Stimulated activated CD4-positive, alpha-beta T cell treated with anti-CD3 and anti-CD28 coated beads, Interleukin-1b, Interleukin-23, amount 100 ng/mL, for 1 hour (primary cell): ENCODE results near the gene FXYD5.
"Not testable (repeated sequence)": the region's sequence is repeated elsewhere in the genome, so short reads cannot be mapped to it uniquely, and the experiment has no call there.

ENCODE experiments used
- DNase-seq, 2 donors: peaks; one replicate each; pipeline ENCODE4 v3.0.0-alpha.2; 2020; ENCODE audit warnings: low read depth in 2 of 2

Gene FXYD5

GRCh38 chr19:35177377-35178274, 23.1 kb downstream of the FXYD5 start:
- no peak for DNase-seq

- DNase-seq = no peak
Measured at GRCh38 chr19:35178701-35179100, 24.2 kb downstream of the FXYD5 start.

GRCh38 chr19:35179830-35180229, 25.3 kb downstream of the FXYD5 start:
- no peak for DNase-seq

- DNase-seq = no peak
Measured at GRCh38 chr19:35181387-35181786, 26.9 kb downstream of the FXYD5 start.

- DNase-seq = no peak
Measured at GRCh38 chr19:35184267-35184666, 29.7 kb downstream of the FXYD5 start.

- no peak for DNase-seq
Measured at GRCh38 chr19:35184884-35185283, 30.3 kb downstream of the FXYD5 start.

- DNase-seq = no peak
Measured at GRCh38 chr19:35194012-35194984, 39.8 kb downstream of the FXYD5 start.

GRCh38 chr19:35195830-35196229, 41.3 kb downstream of the FXYD5 start:
- no peak for DNase-seq

- DNase-seq = not testable (repeated sequence)
Measured at GRCh38 chr19:35196861-35197260, 42.3 kb downstream of the FXYD5 start.

- no peak for DNase-seq
Measured at GRCh38 chr19:35199481-35199880, 44.9 kb downstream of the FXYD5 start.

- no peak for DNase-seq
Measured at GRCh38 chr19:35202722-35203688, 48.5 kb downstream of the FXYD5 start.

GRCh38 chr19:35204799-35205732, 50.5 kb downstream of the FXYD5 start:
- DNase-seq = no peak

GRCh38 chr19:35205733-35206323, 51.3 kb downstream of the FXYD5 start:
- no peak for DNase-seq

- no peak for DNase-seq
Measured at GRCh38 chr19:35206379-35206778, 51.8 kb downstream of the FXYD5 start.

GRCh38 chr19:35206855-35207254, 52.3 kb downstream of the FXYD5 start:
- DNase-seq = no peak

- no peak for DNase-seq
Measured at GRCh38 chr19:35207391-35207871, 52.9 kb downstream of the FXYD5 start.

- DNase-seq = no peak
Measured at GRCh38 chr19:35208121-35208520, 53.6 kb downstream of the FXYD5 start.

GRCh38 chr19:35209646-35210045, 55.1 kb downstream of the FXYD5 start:
- DNase-seq = no peak

GRCh38 chr19:35211545-35212230, 57.2 kb downstream of the FXYD5 start:
- peak in 1 of 2 donors; percentile 65 for DNase-seq
